Stimulated activated CD8-positive, alpha-beta memory T cell treated with anti-CD3 and anti-CD28 coated beads, Interleukin-4, amount 100 ng/mL, for 4 hours (primary cell): Measurements from ENCODE around the gene KRT26.
"Not testable (repeated sequence)": the region's sequence is repeated elsewhere in the genome, so short reads cannot be mapped to it uniquely, and the experiment has no call there.

Experiments
- DNase-seq, 2 donors: peaks; one replicate each; pipeline ENCODE4 v3.0.0-alpha.2; 2020; ENCODE audit warnings: low read depth in 2 of 2, low spot score in 1 of 2

Gene KRT26

GRCh38 chr17:40795019-40795667 is 23.1 kb upstream of the KRT26 start:
- no peak for DNase-seq

- DNase-seq = no peak
Measured at GRCh38 chr17:40794466-40794865, 22.5 kb upstream of the KRT26 start.

GRCh38 chr17:40793832-40794231 is 21.8 kb upstream of the KRT26 start:
- no peak for DNase-seq

- no peak for DNase-seq
Measured at GRCh38 chr17:40791787-40792436, 19.9 kb upstream of the KRT26 start.

- DNase-seq = no peak
Measured at GRCh38 chr17:40791111-40791510, 19.1 kb upstream of the KRT26 start.

GRCh38 chr17:40782450-40782849 is 10.4 kb upstream of the KRT26 start, which contains the start of gene KRT27:
Gene KRT27, minus strand, starts transcription at chr17:40782550. Its CDS starts 57 bp downstream, at chr17:40782493.
- no peak for DNase-seq

GRCh38 chr17:40779181-40779909 is 7.3 kb upstream of the KRT26 start:
- no peak for DNase-seq

- DNase-seq = no peak
Measured at GRCh38 chr17:40778461-40778860, 6.5 kb upstream of the KRT26 start.

GRCh38 chr17:40777971-40778370 is 6.0 kb upstream of the KRT26 start:
- DNase-seq = no peak

- no peak for DNase-seq
Measured at GRCh38 chr17:40777459-40777858, 5.5 kb upstream of the KRT26 start.

GRCh38 chr17:40775945-40776344 is 3.9 kb upstream of the KRT26 start:
- no peak for DNase-seq

- no peak for DNase-seq
Measured at GRCh38 chr17:40765657-40766056, 6.3 kb downstream of the KRT26 start.

- DNase-seq = no peak
Measured at GRCh38 chr17:40763752-40764151, 8.2 kb downstream of the KRT26 start.

GRCh38 chr17:40760105-40761016 is 11.6 kb downstream of the KRT26 start:
- no peak for DNase-seq

- no peak for DNase-seq
Measured at GRCh38 chr17:40755231-40755630, 16.8 kb downstream of the KRT26 start, which contains the start of gene KRT25. Gene KRT25, minus strand, starts transcription at chr17:40755331. Its CDS starts 60 bp downstream, at chr17:40755271.

- DNase-seq = no peak
Measured at GRCh38 chr17:40753804-40754203, 18.2 kb downstream of the KRT26 start.

- DNase-seq = no peak
Measured at GRCh38 chr17:40751065-40751464, 20.9 kb downstream of the KRT26 start.

GRCh38 chr17:40750391-40750790 is 21.6 kb downstream of the KRT26 start:
- no peak for DNase-seq

- DNase-seq = not testable (repeated sequence)
Measured at GRCh38 chr17:40748666-40749065, 23.3 kb downstream of the KRT26 start.

GRCh38 chr17:40738553-40738952 is 33.4 kb downstream of the KRT26 start:
- DNase-seq = no peak

GRCh38 chr17:40735016-40735415 is 37.0 kb downstream of the KRT26 start:
- no peak for DNase-seq
